ENCODE data around the gene PLEKHD1.

Gene PLEKHD1

DNA sequence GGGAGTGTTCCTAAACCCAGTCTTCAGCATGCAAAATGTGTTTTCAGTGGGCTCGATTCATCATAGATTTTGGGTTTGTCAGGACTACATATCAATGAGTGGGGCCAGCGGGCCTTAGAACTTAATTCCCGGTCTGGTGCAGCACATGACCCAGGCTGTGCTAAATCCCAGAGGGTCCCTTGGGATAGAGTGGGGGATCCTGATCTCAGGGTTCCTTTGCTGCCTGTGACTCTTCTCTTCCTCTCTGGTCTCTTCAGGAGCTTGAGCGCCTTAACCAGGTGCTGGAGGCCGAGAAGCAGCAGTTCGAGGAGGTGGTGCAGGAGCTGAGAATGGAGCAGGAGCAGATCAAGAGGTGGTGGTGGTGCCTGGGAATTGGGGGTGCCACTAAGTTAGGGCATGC lies 37.5 kb downstream of the PLEKHD1 start:
- no peak overlapping the region for H3K4me3 ChIP-seq (ENCODE audit: low read depth, low read length)
- DNase-seq (ENCODE audit: low read depth, low spot score): no peak
- in situ Hi-C loops (cut with HindIII; ENCODE audit: low sequenced_read_pairs): no loop called here
- TF ChIP-seq, protein P1, sequence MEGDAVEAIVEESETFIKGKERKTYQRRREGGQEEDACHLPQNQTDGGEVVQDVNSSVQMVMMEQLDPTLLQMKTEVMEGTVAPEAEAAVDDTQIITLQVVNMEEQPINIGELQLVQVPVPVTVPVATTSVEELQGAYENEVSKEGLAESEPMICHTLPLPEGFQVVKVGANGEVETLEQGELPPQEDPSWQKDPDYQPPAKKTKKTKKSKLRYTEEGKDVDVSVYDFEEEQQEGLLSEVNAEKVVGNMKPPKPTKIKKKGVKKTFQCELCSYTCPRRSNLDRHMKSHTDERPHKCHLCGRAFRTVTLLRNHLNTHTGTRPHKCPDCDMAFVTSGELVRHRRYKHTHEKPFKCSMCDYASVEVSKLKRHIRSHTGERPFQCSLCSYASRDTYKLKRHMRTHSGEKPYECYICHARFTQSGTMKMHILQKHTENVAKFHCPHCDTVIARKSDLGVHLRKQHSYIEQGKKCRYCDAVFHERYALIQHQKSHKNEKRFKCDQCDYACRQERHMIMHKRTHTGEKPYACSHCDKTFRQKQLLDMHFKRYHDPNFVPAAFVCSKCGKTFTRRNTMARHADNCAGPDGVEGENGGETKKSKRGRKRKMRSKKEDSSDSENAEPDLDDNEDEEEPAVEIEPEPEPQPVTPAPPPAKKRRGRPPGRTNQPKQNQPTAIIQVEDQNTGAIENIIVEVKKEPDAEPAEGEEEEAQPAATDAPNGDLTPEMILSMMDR (IDR thresholded peaks at IDR 0.05; ENCODE audit: low read depth, low read length): no peak

DNA sequence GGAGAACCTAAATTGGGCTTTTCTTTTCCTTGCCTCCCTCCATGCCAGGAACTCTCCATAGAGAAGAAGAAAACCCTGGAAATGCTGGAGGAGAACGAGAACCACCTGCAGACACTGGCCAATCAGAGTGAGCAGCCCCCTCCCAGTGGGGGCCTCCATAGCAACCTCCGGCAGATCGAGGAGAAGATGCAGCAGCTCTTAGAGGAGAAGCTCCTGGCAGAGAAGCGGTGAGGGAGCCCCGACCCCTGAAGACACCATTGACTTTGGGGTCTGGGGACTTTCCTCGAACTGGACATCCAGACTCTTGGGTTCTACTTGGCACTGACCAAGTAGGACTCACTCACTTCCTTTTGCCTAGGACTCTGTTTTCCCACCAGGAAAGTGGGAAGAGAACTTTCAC lies 41.4 kb downstream of the PLEKHD1 start:
- in situ Hi-C loops (cut with HindIII; ENCODE audit: low sequenced_read_pairs): no loop called here
- no peak overlapping the region for H3K4me3 ChIP-seq (ENCODE audit: low read depth, low read length)
- TF ChIP-seq, protein P1 (IDR thresholded peaks at IDR 0.05; ENCODE audit: low read depth, low read length): no peak
- DNase-seq (ENCODE audit: low read depth, low spot score): no peak

DNA sequence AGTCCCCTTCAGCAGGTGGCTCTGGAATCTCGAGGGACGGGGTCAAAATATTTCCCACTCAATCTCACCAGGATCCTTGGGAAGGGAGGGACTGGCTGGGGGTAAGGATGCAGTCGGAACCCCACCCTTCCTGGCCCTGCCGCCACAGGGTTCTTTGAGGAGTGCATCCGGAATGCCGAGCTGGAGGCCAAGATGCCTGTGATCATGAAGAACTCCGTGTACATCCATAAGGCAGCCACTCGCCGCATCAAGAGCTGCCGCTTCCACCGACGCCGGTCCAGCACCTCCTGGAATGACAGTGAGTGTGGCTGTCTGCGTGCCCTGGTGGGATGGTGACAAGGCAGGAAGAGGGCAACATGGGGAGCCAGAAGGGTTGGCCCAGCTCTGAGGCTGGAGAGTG lies 43.1 kb downstream of the PLEKHD1 start:
- in situ Hi-C loops (cut with HindIII; ENCODE audit: low sequenced_read_pairs): no loop called here
- no peak for DNase-seq (ENCODE audit: low read depth, low spot score)
- TF ChIP-seq, protein P1 (IDR thresholded peaks at IDR 0.05; ENCODE audit: low read depth, low read length): no peak
- no peak overlapping the region for H3K4me3 ChIP-seq (ENCODE audit: low read depth, low read length)

DNA sequence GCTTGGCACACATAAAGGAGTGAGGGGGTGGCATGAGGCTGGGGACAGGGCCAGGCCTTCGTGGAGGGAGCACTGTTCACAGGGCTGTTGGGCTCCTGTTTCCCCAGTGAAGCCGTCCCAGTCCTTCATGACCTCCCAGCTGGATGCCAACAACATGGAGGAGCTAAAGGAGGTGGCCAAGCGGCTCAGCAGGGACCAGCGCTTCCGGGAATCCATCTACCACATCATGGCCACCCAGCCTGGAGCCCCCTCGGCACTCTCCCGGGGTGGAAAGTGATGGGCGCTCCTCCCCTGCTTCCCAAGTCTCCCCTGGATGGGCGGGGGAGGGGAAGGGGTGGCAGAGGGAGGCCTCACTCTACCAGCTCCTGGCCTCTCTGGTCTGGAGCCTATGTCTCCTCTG lies 43.6 kb downstream of the PLEKHD1 start:
- no peak for DNase-seq (ENCODE audit: low read depth, low spot score)
- in situ Hi-C loops (cut with HindIII; ENCODE audit: low sequenced_read_pairs): no loop called here
- no peak overlapping the region for H3K4me3 ChIP-seq (ENCODE audit: low read depth, low read length)
- TF ChIP-seq, protein P1 (IDR thresholded peaks at IDR 0.05; ENCODE audit: low read depth, low read length): no peak

DNA sequence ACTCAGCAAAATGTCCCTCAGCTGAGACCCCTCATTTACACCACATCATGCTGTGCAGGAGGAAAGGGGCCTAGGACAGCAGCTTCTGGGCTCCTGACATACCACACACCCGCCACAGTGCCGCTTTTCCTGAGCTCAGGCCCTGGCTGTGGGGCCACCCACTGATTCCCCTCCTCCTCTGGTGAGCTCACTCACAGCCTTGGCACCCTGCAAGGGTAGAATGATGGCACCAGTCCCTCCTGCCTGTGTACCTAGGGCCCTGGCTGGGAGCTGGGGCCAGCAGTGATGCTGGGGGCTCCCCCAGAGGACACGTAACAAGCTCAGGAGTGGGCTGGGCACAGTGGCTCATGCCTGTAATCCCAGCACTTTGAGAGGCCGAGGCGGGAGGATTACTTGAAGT lies 44.4 kb downstream of the PLEKHD1 start:
- DNase-seq (ENCODE audit: low read depth, low spot score): no peak
- H3K4me3 ChIP-seq (ENCODE audit: low read depth, low read length): no peak overlapping the region
- TF ChIP-seq, protein P1 (IDR thresholded peaks at IDR 0.05; ENCODE audit: low read depth, low read length): no peak
- in situ Hi-C loops (cut with HindIII; ENCODE audit: low sequenced_read_pairs): no loop called here

DNA sequence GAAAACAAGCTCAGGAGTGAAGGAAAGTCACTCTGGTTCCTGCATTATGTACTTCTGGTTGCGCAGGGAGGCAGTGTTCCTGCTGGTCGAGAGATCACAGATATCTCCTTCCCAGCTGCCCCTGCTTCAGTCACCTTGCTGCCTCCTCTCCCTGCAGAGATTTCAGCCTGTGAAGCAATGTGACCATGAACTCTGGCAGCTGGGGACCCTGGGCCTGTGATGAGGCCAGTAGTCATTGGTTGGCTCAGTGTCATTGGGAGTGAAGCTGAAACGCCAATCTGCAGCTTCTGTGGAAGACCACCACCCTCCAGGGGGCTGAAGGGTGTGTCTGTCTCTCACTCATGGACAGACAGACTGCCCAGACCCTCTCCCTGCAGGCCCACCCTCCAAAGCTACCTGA lies 45.0 kb downstream of the PLEKHD1 start:
- no peak for DNase-seq (ENCODE audit: low read depth, low spot score)
- in situ Hi-C loops (cut with HindIII; ENCODE audit: low sequenced_read_pairs): no loop called here
- H3K4me3 ChIP-seq (ENCODE audit: low read depth, low read length): no peak overlapping the region
- TF ChIP-seq, protein P1 (IDR thresholded peaks at IDR 0.05; ENCODE audit: low read depth, low read length): no peak

DNA sequence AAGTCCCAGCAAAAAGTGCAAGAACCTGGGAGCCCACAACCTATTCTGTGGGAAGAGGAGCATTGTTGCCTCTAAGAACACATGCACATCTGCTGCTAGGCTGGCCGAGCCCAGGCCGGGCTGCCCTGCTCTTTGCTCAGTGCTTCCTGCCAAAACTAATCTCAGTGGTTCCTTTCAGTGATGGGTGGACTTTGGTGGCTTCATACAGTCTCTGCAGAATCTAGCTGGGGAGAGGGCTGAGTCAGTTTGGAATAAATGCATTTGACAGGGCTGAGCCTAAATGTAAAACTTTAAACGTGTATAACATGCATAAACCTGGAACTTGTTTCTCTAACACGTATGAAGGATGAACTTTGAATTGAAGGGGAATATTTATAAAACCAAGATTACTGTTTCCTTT lies 45.6 kb downstream of the PLEKHD1 start:
- no peak overlapping the region for H3K4me3 ChIP-seq (ENCODE audit: low read depth, low read length)
- TF ChIP-seq, protein P1 (IDR thresholded peaks at IDR 0.05; ENCODE audit: low read depth, low read length): no peak
- DNase-seq (ENCODE audit: low read depth, low spot score): no peak
- in situ Hi-C loops (cut with HindIII; ENCODE audit: low sequenced_read_pairs): no loop called here
